HEK293 (cell line): ENCODE results near the gene ELAVL2.
A peak's percentile ranks its signal among the peaks of the same experiment; 100 is the strongest.

Experiments
- CTCF ChIA-PET: fragments of 350-600 bp; formaldehyde crosslinking; extraction: SDS; loops from one replicate; lab custom pipeline; 2021; ENCODE audit warnings: antibody characterized with exemption; lab: Yijun Ruan, JAX
- POLR2A ChIA-PET: fragments of 300-600 bp; formaldehyde crosslinking; extraction: SDS; loops from one replicate; lab custom pipeline; 2020; ENCODE audit warnings: antibody characterized with exemption, inconsistent platforms; lab: Yijun Ruan, JAX
- H3K27ac ChIP-seq: fragments of 200-500 bp; sonication (Bioruptor generic); 2 replicates; pipeline ENCODE4 v1.5.1; 2014; ENCODE audit warnings: low read depth, low read length, control low read depth, inconsistent platforms; ENCODE audit errors: extremely low read depth
- H3K36me3 ChIP-seq, 2 experiments: fragments of 200-500 bp in 1 of 2; sonication (Bioruptor generic) in 1 of 2; 1 replicate in 1 of 2; 2 replicates in 1 of 2; pipeline ENCODE4 v1.5.1; 2014 to 2017; ENCODE audit warnings: inconsistent platforms in 2 of 2, low read length in 2 of 2; ENCODE audit not compliant: control insufficient read depth in 2 of 2, insufficient read depth in 1 of 2
- H3K4me1 ChIP-seq: fragments of 200-500 bp; sonication (Bioruptor generic); 2 replicates; pipeline ENCODE4 v1.5.1; 2014; ENCODE audit warnings: mild to moderate bottlenecking, low read length, inconsistent platforms; ENCODE audit not compliant: control insufficient read depth, insufficient read depth
- H3K4me3 ChIP-seq: 2 replicates; pipeline ENCODE4 v1.5.1; 2011; ENCODE audit warnings: low read depth, mild to moderate bottlenecking, control low read depth, low read length, moderate library complexity
- H3K9me3 ChIP-seq: fragments of 200-500 bp; sonication (Bioruptor generic); 2 replicates; pipeline ENCODE4 v1.5.1; 2014; ENCODE audit warnings: low read depth, low read length, inconsistent platforms; ENCODE audit not compliant: control insufficient read depth, insufficient read depth
- GLIS1 ChIP-seq: fragments of 450-650 bp; formaldehyde crosslinking; IDR thresholded peaks from 2 replicates; pipeline ENCODE4 v1.5.1; 2016; ENCODE audit warnings: missing biosample characterization, missing genetic modification characterization
- MYNN ChIP-seq: fragments of 450-650 bp; formaldehyde crosslinking; IDR thresholded peaks from 2 replicates; pipeline ENCODE4 v1.5.1; 2016; ENCODE audit warnings: missing biosample characterization, missing genetic modification characterization, borderline replicate concordance
- SETDB1 ChIP-seq: IDR thresholded peaks from one replicate; pipeline ENCODE4 v1.6.1; 2017; ENCODE audit warnings: mild to moderate bottlenecking, low read length, moderate library complexity, mixed read lengths; ENCODE audit not compliant: insufficient read length
- WT1 ChIP-seq: fragments of 450-650 bp; formaldehyde crosslinking; IDR thresholded peaks from 2 replicates; pipeline ENCODE4 v1.5.1; 2016; ENCODE audit warnings: missing biosample characterization, missing genetic modification characterization
- ZNF544 ChIP-seq: fragments of 450-650 bp; formaldehyde crosslinking; IDR thresholded peaks from 2 replicates; pipeline ENCODE4 v1.5.0; 2017; ENCODE audit warnings: missing biosample characterization, missing genetic modification characterization
- ZNF600 ChIP-seq: fragments of 450-650 bp; formaldehyde crosslinking; IDR thresholded peaks from 2 replicates; pipeline ENCODE4 v1.5.1; 2016; ENCODE audit warnings: missing biosample characterization, missing genetic modification characterization
- ZNF677 ChIP-seq: fragments of 450-650 bp; IDR thresholded peaks from 2 replicates; pipeline ENCODE4 v1.5.0; 2018; ENCODE audit warnings: missing biosample characterization, mild to moderate bottlenecking, missing genetic modification characterization, moderate library complexity
- ZNF776 ChIP-seq: fragments of 450-650 bp; formaldehyde crosslinking; IDR thresholded peaks from 2 replicates; pipeline ENCODE4 v1.5.0; 2017; ENCODE audit warnings: missing biosample characterization, missing genetic modification characterization, borderline replicate concordance
- TF ChIP-seq, protein P1 (sequence below): fragments of 450-650 bp; formaldehyde crosslinking; IDR thresholded peaks from 2 replicates; pipeline ENCODE4 v1.5.1; 2016; ENCODE audit warnings: missing biosample characterization, missing genetic modification characterization
- TF ChIP-seq, protein P2 (sequence below): fragments of 450-650 bp; formaldehyde crosslinking; conservative IDR thresholded peaks from 2 replicates; pipeline ENCODE4 v1.5.1; 2016; ENCODE audit warnings: low read depth, missing biosample characterization, missing genetic modification characterization
- TF ChIP-seq, protein P3 (sequence below): fragments of 450-650 bp; formaldehyde crosslinking; IDR thresholded peaks from 2 replicates; pipeline ENCODE4 v1.5.1; 2016; ENCODE audit warnings: missing biosample characterization, missing genetic modification characterization, borderline replicate concordance

The ELAVL2 gene

DNA sequence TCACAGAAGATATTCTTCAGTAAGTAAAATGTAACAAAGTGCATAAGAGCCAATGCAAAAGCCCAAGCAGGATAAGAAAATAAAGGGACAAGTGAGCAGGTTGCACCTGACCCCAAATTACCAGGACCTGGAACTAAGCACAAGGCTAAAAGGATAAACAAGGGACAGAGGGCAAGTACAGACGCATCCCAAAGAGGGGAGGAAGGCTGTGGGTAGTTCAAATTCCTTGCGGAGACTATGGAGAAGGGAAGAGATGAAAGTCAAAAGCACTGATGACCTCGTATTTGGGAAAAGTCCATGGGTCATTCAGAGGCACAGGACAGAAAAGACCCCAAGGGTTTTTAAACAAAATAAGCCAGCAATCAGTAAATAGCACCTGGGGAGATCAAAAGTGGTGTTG is 11.8 kb downstream of the ELAVL2 start:
- POLR2A ChIA-PET: no interaction called here
- no peak overlapping the region for H3K27ac ChIP-seq
- no peaks in the 10 kb centered on the region for H3K9me3 ChIP-seq

DNA sequence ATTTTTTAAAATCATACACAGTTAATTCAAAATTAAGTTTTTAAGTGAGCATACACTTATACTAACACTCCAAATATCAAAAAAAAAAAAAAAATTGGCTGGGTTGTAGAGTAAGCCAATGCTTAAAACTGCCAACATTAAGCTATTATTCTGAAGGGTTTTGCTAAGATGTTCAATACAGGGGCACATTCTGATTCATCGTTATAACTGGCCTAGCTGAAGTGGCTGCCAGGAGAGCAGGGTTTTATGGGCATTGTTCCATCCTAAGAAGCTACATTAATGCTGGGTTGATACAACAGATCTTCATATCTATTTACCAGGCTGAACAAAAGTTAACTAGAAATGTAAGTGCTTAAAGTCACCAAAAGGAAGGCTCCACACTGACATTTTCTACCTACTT is 13.4 kb downstream of the ELAVL2 start:
- POLR2A ChIA-PET: interaction anchor here (1.1 kb wide), 2 partner anchors 8 to 30 kb away, joined by 4 to 7 read pairs; no protein-coding TSS in a partner anchor
- no peak overlapping the region for H3K27ac ChIP-seq
- CTCF ChIA-PET: interaction anchor here (0.6 to 0.7 kb wide), 2 partner anchors 29 to 52 kb away, joined by 3 to 5 read pairs; no protein-coding TSS in a partner anchor
- TF ChIP-seq, protein P1, sequence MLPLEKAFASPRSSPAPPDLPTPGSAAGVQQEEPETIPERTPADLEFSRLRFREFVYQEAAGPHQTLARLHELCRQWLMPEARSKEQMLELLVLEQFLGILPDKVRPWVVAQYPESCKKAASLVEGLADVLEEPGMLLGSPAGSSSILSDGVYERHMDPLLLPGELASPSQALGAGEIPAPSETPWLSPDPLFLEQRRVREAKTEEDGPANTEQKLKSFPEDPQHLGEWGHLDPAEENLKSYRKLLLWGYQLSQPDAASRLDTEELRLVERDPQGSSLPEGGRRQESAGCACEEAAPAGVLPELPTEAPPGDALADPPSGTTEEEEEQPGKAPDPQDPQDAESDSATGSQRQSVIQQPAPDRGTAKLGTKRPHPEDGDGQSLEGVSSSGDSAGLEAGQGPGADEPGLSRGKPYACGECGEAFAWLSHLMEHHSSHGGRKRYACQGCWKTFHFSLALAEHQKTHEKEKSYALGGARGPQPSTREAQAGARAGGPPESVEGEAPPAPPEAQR (tag by site-specific recombination): no peak
- TF ChIP-seq MYNN (tag by site-specific recombination): peak; percentile 49; the same call in 1 of the 2 replicates
- TF ChIP-seq, all 188 proteins: peak for 1
- Histone ChIP-seq H3K4me3 (no peak overlapping the region), H3K9me3 (no peaks in the 10 kb centered on the region), H3K36me3 (no peaks in the 10 kb centered on the region), H3K4me1 (peaks cover 8% of the 10 kb centered on the region)

More for the DNA sequence above, 11.8 kb downstream of the ELAVL2 start:
- CTCF ChIA-PET: no interaction called here
- TF ChIP-seq, protein P2, sequence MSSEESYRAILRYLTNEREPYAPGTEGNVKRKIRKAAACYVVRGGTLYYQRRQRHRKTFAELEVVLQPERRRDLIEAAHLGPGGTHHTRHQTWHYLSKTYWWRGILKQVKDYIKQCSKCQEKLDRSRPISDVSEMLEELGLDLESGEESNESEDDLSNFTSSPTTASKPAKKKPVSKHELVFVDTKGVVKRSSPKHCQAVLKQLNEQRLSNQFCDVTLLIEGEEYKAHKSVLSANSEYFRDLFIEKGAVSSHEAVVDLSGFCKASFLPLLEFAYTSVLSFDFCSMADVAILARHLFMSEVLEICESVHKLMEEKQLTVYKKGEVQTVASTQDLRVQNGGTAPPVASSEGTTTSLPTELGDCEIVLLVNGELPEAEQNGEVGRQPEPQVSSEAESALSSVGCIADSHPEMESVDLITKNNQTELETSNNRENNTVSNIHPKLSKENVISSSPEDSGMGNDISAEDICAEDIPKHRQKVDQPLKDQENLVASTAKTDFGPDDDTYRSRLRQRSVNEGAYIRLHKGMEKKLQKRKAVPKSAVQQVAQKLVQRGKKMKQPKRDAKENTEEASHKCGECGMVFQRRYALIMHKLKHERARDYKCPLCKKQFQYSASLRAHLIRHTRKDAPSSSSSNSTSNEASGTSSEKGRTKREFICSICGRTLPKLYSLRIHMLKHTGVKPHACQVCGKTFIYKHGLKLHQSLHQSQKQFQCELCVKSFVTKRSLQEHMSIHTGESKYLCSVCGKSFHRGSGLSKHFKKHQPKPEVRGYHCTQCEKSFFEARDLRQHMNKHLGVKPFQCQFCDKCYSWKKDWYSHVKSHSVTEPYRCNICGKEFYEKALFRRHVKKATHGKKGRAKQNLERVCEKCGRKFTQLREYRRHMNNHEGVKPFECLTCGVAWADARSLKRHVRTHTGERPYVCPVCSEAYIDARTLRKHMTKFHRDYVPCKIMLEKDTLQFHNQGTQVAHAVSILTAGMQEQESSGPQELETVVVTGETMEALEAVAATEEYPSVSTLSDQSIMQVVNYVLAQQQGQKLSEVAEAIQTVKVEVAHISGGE (tag by site-specific recombination): 0 out of 2 replicates have a peak, but pooled peaks have one; percentile 38
- TF ChIP-seq WT1 (tag by site-specific recombination) (0 out of 2 replicates have a peak, but pooled peaks have one; percentile 30), ZNF677 (no peak)
- Histone ChIP-seq H3K4me1 (peaks cover 14% of the 10 kb centered on the region), H3K36me3 (no peaks in the 10 kb centered on the region), H3K4me3 (no peak overlapping the region)

DNA sequence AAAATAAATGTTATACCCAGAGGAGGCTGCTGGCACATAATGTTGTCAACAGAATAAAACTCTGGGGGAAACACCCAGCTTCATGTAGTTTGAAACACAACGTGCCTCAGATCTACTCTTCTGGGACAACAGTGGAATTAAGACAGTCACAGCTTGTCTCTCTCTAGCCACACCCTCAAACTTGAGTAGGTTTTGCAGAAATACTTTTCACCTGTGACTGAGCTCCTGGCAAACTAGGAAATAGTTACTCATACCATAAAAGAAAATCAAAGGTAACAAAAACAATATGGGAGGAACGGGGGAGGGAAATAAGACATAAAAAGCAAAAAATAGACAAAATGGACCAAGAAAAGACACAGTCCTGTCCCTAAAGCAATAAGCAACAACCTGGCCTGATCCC is 14.4 kb downstream of the ELAVL2 start:
- ChIA-PET CTCF (interaction anchor here (0.7 to 1.5 kb wide), 2 partner anchors 34 to 110 kb away, joined by 3 to 6 read pairs; no protein-coding TSS in a partner anchor), POLR2A (no interaction called here)
- Histone ChIP-seq H3K36me3 (no peaks in the 10 kb centered on the region), H3K27ac (no peak overlapping the region), H3K4me1 (peaks cover 8% of the 10 kb centered on the region), H3K4me3 (no peak overlapping the region), H3K9me3 (no peaks in the 10 kb centered on the region)
- TF ChIP-seq, protein P3, sequence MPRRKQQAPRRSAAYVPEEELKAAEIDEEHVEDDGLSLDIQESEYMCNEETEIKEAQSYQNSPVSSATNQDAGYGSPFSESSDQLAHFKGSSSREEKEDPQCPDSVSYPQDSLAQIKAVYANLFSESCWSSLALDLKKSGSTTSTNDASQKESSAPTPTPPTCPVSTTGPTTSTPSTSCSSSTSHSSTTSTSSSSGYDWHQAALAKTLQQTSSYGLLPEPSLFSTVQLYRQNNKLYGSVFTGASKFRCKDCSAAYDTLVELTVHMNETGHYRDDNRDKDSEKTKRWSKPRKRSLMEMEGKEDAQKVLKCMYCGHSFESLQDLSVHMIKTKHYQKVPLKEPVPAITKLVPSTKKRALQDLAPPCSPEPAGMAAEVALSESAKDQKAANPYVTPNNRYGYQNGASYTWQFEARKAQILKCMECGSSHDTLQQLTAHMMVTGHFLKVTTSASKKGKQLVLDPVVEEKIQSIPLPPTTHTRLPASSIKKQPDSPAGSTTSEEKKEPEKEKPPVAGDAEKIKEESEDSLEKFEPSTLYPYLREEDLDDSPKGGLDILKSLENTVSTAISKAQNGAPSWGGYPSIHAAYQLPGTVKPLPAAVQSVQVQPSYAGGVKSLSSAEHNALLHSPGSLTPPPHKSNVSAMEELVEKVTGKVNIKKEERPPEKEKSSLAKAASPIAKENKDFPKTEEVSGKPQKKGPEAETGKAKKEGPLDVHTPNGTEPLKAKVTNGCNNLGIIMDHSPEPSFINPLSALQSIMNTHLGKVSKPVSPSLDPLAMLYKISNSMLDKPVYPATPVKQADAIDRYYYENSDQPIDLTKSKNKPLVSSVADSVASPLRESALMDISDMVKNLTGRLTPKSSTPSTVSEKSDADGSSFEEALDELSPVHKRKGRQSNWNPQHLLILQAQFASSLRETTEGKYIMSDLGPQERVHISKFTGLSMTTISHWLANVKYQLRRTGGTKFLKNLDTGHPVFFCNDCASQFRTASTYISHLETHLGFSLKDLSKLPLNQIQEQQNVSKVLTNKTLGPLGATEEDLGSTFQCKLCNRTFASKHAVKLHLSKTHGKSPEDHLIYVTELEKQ: no peak
- TF ChIP-seq ZNF544 (tag by site-specific recombination) (no peak), SETDB1 (no peak), GLIS1 (tag by site-specific recombination) (no peak), ZNF600 (no peak), ZNF776 (tag by site-specific recombination) (no peak)
- TF ChIP-seq, all 188 proteins: peak for 0
